Activated CD8-positive, alpha-beta T cell treated with anti-CD3 and anti-CD28 coated beads for 36 hours (primary cell): ENCODE data around the gene SLC25A25. TPM values are rescaled to one million over a fixed set of nuclear protein-coding genes. Genes with fewer than 3 reads are reported as not detected.

Experiments used
- ATAC-seq: fragments of 200-7000 bp; cut with Tn5 transposase; one replicate; pipeline ENCODE4 v1.10.0; 2021; ENCODE audit warnings: mild to moderate bottlenecking, moderate library complexity
- CTCF ChIA-PET: fragments of 350-600 bp; sonication (Branson Sonifier 250); formaldehyde crosslinking; loops from one replicate; lab custom pipeline; 2021; ENCODE audit warnings: antibody characterized with exemption; lab: Charles Lee
- POLR2A ChIA-PET: fragments of 350-600 bp; sonication (Branson Sonifier 250); formaldehyde crosslinking; loops from one replicate; lab custom pipeline; 2021; ENCODE audit warnings: antibody characterized with exemption; lab: Charles Lee
- DNase-seq: peaks from one replicate; pipeline ENCODE4 v3.0.0-alpha.2; 2020
- H3K27ac Mint-ChIP-seq: one replicate; pipeline ENCODE4 v1.8.0; 2021; ENCODE audit warnings: mild to moderate bottlenecking, mixed read lengths
- H3K27me3 Mint-ChIP-seq: one replicate; pipeline ENCODE4 v1.8.0; 2021; ENCODE audit warnings: mixed read lengths
- H3K36me3 Mint-ChIP-seq: one replicate; pipeline ENCODE4 v1.8.0; 2021; ENCODE audit warnings: low read depth, mixed read lengths
- H3K4me1 Mint-ChIP-seq: one replicate; pipeline ENCODE4 v1.8.0; 2021; ENCODE audit warnings: low read depth, mixed read lengths
- H3K4me3 Mint-ChIP-seq: one replicate; pipeline ENCODE4 v1.8.0; 2021; ENCODE audit warnings: mild to moderate bottlenecking, moderate library complexity, mixed read lengths
- H3K9me3 Mint-ChIP-seq: one replicate; pipeline ENCODE4 v1.8.0; 2021; ENCODE audit warnings: mixed read lengths
- intact Hi-C: fragments of 100-400 bp; cut with micrococcal nuclease; formaldehyde crosslinking; loops from one replicate; pipeline ENCODE4 v1.10.0; 2022
- total RNA-seq, 2 experiments: library from RNA; stranded (reverse); gene quantifications; one replicate each; pipeline ENCODE4 v1.2.3, GENCODE V29; 2021
- TF ChIP-seq, protein P1 (sequence below): fragments of 200-600 bp; IDR thresholded peaks from one replicate; pipeline ENCODE4 v1.8.0; 2022; ENCODE audit warnings: antibody characterized with exemption, mild to moderate bottlenecking

The SLC25A25 gene
- total RNA-seq, 2 experiments from 2014 or later: 12.9 to 14.6 TPM

DNA sequence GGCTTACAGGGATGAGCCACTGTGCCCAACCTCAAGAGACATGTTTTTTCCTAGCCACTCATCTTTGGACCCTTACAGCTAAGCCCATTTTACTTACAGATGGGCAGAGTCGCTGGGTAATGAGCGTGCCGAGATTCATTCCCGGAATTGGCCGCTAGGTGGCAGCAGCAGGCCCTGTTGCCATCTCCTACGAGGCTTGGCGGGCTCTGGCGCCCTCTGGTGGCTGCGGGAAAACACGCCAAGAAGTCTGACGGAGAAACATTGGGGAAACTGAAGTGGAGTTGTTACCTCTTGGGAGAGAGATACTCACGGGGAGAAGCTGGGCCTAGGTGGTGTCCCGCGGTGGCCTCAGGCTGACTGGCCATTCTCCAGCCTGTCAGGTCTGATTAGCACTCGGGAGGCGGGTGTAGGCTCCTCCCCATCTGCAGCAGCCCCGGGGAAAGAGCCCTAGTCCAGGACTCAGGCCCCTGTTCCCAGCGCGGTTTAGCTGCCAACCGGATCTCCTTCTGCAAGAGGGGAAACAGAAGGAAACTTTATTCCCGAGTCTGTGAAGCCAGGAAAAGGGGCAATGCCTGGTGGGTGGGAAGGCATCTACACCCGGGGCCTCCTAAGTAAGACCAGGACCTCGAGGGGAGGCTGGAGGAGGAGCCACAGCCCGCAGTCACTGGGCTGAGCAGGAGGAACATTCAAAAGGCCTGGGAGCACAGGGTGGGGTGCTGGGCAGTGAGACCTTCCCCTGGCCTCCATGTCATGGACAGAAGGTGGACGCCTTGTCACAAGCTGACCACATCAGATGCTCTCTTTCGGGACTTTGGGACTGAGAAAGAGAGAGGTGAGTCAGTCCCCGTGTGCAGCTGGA lies 49.8 kb downstream of the SLC25A25 start:
- Mint-ChIP-seq H3K27ac (no peak overlapping the region), H3K4me3 (no peak overlapping the region), H3K9me3 (no peaks in the 10 kb centered on the region), H3K36me3 (peaks cover 14% of the 10 kb centered on the region), H3K27me3 (no peaks in the 10 kb centered on the region), H3K4me1 (peaks cover 10% of the 10 kb centered on the region)
- ChIA-PET POLR2A (interaction anchor here (0.6 to 1.2 kb wide), 5 partner anchors 13 to 248 kb away, joined by 3 to 5 read pairs (median 3); no protein-coding TSS in a partner anchor), CTCF (interaction anchor here (0.6 to 3.3 kb wide), 63 partner anchors 8 to 559 kb away, joined by 3 to 94 read pairs (median 4); partner anchors contain the start of genes BBLN, NAIF1, PTGES2 and SLC25A25)
- DNase-seq: peak; percentile 98
- intact Hi-C loops: no loop called here
- ATAC-seq: peak; percentile 91
- TF ChIP-seq, protein P1, sequence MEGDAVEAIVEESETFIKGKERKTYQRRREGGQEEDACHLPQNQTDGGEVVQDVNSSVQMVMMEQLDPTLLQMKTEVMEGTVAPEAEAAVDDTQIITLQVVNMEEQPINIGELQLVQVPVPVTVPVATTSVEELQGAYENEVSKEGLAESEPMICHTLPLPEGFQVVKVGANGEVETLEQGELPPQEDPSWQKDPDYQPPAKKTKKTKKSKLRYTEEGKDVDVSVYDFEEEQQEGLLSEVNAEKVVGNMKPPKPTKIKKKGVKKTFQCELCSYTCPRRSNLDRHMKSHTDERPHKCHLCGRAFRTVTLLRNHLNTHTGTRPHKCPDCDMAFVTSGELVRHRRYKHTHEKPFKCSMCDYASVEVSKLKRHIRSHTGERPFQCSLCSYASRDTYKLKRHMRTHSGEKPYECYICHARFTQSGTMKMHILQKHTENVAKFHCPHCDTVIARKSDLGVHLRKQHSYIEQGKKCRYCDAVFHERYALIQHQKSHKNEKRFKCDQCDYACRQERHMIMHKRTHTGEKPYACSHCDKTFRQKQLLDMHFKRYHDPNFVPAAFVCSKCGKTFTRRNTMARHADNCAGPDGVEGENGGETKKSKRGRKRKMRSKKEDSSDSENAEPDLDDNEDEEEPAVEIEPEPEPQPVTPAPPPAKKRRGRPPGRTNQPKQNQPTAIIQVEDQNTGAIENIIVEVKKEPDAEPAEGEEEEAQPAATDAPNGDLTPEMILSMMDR: peak; percentile 100

DNA sequence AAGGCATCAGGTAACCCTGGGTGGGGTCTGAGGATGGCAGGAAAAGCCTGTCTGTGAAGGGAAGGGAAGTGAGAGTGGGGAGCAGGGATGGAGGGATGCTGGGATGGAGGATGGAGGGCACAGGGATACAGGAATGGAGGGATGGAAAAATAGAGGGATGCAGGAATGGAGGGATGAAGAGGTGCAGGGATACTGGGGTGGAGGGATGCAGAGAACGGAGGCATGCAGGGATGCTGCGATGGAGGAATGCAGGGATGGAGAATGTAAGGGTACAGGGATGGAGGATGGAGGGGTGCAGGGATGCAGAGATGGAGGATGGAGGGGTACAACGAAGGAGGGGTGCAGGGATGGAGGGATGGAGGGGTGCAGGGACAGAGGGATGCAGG lies 50.4 kb downstream of the SLC25A25 start:
- H3K27me3 Mint-ChIP-seq: no peaks in the 10 kb centered on the region
- H3K36me3 Mint-ChIP-seq: peaks cover 12% of the 10 kb centered on the region
- no peak overlapping the region for H3K27ac Mint-ChIP-seq
- no peak overlapping the region for H3K4me3 Mint-ChIP-seq
- DNase-seq: no peak
- ChIA-PET POLR2A (no interaction called here), CTCF (interaction anchor here (0.6 to 3.3 kb wide), 31 partner anchors 9 to 387 kb away, joined by 3 to 94 read pairs (median 6); partner anchors contain the start of genes BBLN and PTGES2)
- ATAC-seq: no peak
- TF ChIP-seq, protein P1: no peak
- intact Hi-C loops: no loop called here
- H3K9me3 Mint-ChIP-seq: no peaks in the 10 kb centered on the region
- peaks cover 10% of the 10 kb centered on the region for H3K4me1 Mint-ChIP-seq

DNA sequence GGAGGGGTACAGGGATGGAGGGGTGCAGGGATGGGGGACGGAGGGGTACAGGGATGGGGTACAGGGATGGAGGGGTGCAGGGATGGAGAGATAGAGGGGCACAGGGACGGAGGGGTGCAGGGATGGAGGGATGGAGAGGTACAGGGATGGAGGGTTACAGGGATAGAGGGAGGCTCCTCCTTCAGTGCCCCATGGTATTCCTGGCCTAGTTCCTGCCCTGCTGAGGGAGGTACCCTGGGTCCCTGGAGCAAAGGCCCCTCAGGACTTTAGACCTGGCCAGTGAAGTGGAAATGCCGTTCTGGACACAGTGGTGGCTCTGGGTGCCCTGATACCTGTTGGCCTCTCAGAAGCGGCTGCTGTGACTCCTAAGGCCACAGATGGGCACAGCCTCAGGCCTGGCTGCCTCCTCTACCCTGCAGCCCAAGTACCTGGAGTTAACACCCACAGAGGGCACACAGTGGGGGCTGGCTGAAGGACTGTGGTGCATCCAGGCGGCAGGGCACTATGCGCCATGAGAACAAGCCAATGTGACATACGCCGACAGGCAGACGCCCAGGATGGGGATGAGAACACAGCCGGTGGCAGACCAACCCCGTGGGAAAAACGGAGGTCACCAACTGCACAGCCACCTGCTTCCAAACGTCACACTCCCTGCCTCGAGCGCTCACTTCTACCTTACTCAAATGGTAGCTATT lies 51.1 kb downstream of the SLC25A25 start:
- ATAC-seq (no peak), DNase-seq (no peak)
- intact Hi-C loops: no loop called here
- TF ChIP-seq, protein P1: no peak
- Mint-ChIP-seq H3K27ac (no peak overlapping the region), H3K27me3 (no peaks in the 10 kb centered on the region), H3K4me3 (no peak overlapping the region), H3K9me3 (no peaks in the 10 kb centered on the region), H3K4me1 (peaks cover 10% of the 10 kb centered on the region), H3K36me3 (peaks cover 9% of the 10 kb centered on the region)
- ChIA-PET CTCF (interaction anchor here (0.9 to 1.6 kb wide), 4 partner anchors 9 to 249 kb away, joined by 3 to 6 read pairs (median 3); no protein-coding TSS in a partner anchor), POLR2A (no interaction called here)

DNA sequence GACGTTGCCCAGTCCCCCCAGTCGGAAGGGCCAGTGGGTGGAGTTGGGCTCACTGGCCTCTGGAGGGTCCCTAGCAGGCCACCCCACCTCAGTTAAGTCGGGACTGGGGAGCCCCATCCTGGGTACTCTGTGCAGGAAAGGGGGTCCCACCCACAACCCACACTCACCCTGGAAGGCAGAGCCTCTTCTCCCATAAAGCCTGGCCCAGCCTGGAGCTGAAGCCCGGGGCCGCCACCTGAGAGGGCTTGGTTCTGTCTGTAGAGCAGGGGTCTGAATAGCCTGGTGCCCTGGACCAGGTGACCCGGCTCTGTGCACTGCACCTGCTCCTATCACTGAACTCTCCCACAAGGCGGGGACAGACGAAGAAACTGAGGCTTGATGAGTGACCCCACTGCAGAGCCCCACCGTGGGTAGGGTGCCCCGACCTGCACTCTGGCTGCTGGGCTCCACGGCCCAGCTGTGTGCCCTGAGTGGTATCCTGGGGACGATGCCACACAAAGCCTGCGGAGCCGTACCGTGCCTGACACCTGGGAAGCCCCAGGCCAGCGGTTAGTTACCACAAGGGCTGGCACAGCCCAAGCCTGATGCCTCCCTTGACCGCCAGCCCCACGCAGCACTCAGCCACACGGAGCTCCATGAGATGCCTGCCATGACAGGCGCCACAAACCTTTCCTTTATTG lies 52.2 kb downstream of the SLC25A25 start:
- no peak overlapping the region for H3K4me3 Mint-ChIP-seq
- H3K9me3 Mint-ChIP-seq: no peaks in the 10 kb centered on the region
- no peak for ATAC-seq
- ChIA-PET CTCF (interaction anchor here (0.9 to 1.6 kb wide), 4 partner anchors 8 to 250 kb away, joined by 3 to 6 read pairs (median 3); no protein-coding TSS in a partner anchor), POLR2A (interaction anchor here (0.6 kb wide), 1 partner anchor 111 kb away, joined by 3 read pairs; no protein-coding TSS in a partner anchor)
- H3K27me3 Mint-ChIP-seq: no peaks in the 10 kb centered on the region
- no peak for DNase-seq
- H3K4me1 Mint-ChIP-seq: peaks cover 17% of the 10 kb centered on the region
- no peak overlapping the region for H3K27ac Mint-ChIP-seq
- peaks cover 9% of the 10 kb centered on the region for H3K36me3 Mint-ChIP-seq
- intact Hi-C loops: no loop called here
- TF ChIP-seq, protein P1: no peak
